HG02588 (cell line): ENCODE data around the gene ZNF618.

ENCODE experiments used
- ATAC-seq: cut with Tn5 transposase; IDR thresholded peaks from one replicate; pipeline ENCODE4 v1.9.1; 2021; ENCODE audit warnings: mild to moderate bottlenecking, moderate library complexity; ENCODE audit not compliant: unreplicated experiment

ZNF618 gene

GRCh38 chr9:113932906-113933584 lies 56.9 kb downstream of the ZNF618 start:
- ATAC-seq: no peak

DNA sequence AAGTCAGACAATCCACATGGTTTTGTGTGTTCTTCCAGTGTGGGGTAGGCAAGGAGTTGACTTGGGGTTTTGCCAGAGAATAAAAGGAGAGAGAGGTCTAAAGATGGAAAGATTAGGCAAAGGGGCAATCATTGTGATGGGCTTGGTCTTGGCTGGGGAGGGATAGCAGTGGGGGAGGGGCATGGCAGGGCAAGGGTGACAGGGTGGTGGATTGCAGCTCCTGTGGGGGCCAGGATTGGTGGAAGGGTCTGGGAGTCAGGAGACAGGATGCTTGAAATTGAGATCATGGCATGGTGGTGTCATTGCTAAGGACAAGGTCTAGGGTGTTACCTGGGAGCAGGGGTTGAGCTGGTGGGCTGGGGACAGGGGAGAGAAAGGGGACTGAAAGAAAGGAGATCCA lies 57.6 kb downstream of the ZNF618 start:
- ATAC-seq: no peak

- no peak for ATAC-seq
Measured at GRCh38 chr9:113934167-113934828, 58.2 kb downstream of the ZNF618 start.

DNA sequence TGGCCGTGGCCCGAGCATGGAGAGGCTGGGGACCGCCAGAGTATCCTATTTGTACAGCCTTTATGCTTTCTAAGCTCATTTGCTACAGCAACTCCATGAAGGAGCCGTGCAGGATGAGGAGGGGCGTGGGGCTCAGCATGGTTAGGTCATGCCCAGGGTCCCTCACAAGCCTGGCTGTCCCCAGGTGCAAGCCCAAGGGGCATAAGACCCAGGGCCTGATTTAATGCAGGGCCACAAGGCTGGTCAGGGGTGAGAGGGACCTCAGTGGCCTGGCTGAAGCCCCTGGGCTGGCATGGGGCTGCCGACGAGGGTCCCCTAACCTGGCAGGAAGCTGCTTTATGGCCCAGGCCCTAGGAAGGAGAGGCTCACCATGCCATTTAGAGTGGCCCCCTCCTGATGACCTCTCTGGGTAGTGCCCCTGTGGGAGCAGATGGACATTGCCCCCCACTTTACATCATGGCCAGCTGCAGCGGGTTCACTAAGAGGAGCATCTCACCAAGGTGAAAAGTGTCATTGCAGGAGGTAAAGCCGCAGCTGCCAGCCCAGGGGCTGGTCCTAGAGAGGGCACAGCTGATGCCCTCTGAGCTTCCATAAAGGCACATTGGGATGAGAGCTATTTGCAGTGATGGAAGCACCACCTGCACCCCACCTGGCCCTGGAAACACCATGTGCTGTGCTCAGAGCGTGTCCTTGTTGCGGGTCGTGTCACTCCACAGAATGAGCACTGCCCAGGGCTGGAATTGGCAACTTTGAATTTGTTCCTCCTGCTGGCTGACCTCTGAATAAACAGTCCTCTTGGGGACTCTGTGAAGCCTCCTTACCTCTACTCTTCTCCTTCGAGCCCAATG lies 58.9 kb downstream of the ZNF618 start:
- ATAC-seq: no peak

DNA sequence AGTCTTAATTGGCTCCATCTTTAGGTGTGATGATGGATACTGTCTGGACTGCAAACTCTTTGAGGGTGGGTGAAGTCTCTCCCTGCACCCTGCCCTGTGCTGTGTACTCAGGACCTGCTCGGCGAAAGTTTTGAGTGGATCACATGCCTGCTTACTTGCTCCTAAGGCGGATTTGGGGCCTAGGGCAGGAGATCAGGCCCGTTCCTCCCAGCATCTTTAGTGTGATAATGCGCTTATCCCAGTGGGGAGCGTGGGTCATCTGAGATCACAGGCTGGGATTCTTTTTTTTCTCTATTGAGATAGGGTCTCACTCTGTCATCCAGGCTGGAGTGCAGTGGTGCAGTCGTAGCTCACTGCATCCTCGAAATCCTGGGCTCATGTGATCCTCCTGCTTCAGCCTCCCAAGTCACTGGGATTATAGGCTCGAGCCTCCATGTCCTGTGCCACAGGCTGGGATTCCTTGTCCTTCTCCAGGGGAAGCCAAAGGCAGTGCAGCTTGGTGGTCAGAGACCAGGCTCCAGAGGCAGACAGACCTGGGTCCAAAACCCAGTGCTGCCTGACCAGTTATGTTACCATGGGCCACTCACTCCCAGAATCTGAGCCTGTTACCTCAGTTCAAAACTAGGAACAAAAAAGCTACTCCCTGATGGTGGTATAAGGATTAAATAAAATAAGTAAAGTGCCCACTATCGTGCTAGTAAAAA lies 59.7 kb downstream of the ZNF618 start:
- no peak for ATAC-seq

DNA sequence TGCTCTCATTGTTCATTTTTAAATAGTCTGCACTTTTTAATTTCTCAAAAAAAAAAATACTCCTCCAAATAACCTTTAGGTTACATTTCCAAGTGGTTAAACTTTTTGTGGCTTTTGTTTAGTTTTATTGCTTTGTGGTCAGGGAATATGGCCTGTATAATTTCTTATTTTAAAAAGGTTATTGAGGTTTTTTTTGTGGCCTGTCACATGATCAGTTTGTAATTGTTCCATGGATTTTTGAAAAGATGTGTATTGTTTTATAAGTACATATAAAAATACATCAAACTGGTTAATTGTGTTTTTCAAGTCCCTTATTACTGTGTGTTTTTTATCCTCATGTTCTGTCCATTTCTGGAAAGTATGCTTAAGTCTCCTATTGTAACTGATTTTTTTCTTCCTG lies 64.0 kb downstream of the ZNF618 start:
- ATAC-seq: no peak

GRCh38 chr9:113941056-113941455 lies 64.9 kb downstream of the ZNF618 start:
- no peak for ATAC-seq

- no peak for ATAC-seq
Measured at GRCh38 chr9:113941526-113941925, 65.4 kb downstream of the ZNF618 start.

DNA sequence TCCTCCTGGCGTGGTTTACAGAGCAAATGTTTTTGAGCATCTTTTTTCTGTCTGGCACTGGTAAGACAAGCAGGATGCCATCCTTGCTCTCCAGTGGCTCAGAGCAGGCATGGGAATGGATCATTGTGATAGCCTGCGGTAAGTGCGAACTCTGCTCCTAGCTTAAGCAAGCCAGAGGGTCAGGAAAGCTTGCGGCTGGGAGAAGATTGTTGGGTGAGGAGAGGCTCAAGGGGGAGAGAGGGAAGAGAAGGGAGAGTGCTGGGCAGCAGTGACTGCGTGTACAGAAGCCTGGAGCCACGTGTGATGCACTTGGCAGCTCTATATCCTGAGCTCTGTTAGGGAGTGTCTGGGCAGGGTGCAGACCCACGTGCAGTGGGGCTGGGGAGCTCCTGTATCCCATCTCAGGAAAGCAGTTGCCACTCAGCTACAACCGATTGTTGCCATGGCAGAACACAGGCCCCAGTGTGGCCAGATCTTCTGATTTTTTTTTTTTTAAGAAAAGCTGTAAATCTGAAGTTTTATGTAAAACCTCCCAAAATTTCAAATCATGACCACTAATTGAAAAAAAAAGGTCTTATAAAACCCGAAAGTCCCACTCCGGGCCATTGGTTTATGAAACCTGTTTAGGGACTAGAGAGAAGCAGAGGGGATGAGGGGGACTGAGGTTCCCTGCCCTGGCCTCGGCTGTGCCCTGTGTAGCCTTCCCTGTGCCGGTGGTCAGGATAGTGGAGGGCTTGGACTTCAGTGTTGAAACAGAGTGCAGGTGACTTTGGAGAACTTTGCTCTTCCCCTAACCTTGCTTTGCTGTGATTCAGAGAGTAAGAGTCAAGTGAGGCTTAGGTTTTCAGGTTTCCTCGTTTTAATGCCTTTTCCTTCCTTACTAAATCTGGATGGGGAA lies 67.3 kb downstream of the ZNF618 start:
- no peak for ATAC-seq

GRCh38 chr9:113945784-113946183 lies 69.7 kb downstream of the ZNF618 start:
- no peak for ATAC-seq

GRCh38 chr9:113946496-113947115 lies 70.5 kb downstream of the ZNF618 start:
- ATAC-seq: no peak

- ATAC-seq: no peak
Measured at GRCh38 chr9:113947941-113948340, 71.8 kb downstream of the ZNF618 start.

DNA sequence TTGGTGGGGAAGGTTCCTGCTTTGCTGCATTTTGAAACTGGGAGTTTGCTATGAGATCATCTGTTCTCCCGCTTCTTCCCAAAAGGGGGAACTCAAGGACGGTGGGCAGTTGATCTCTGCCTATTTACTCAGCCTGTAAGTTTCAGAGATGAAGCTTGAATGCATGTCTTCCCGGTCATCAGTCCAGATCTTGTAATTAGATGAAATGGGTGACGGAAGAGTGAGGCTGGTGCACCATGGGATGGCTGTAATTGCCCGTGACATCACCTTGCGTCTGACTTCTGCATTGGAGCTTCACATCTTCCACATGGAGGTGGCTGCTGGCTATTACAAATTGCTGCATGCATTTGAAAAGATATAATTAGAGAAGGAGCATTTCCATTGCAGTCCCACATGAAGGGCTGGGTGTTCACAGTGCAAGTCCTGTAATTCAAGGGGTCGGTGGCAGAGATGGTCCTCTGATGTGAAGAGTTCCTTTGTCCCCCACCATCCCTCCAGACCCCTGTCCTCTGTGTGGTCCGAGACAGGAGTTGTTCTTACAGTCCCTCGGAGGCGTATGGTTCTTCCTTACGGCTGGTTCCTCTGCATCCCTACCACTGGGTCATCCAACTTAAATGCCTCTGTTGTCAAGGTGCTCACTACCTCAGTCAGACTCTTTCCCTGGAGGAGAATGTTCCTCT lies 72.9 kb downstream of the ZNF618 start:
- no peak for ATAC-seq

GRCh38 chr9:113949571-113950078 lies 73.5 kb downstream of the ZNF618 start:
- no peak for ATAC-seq

DNA sequence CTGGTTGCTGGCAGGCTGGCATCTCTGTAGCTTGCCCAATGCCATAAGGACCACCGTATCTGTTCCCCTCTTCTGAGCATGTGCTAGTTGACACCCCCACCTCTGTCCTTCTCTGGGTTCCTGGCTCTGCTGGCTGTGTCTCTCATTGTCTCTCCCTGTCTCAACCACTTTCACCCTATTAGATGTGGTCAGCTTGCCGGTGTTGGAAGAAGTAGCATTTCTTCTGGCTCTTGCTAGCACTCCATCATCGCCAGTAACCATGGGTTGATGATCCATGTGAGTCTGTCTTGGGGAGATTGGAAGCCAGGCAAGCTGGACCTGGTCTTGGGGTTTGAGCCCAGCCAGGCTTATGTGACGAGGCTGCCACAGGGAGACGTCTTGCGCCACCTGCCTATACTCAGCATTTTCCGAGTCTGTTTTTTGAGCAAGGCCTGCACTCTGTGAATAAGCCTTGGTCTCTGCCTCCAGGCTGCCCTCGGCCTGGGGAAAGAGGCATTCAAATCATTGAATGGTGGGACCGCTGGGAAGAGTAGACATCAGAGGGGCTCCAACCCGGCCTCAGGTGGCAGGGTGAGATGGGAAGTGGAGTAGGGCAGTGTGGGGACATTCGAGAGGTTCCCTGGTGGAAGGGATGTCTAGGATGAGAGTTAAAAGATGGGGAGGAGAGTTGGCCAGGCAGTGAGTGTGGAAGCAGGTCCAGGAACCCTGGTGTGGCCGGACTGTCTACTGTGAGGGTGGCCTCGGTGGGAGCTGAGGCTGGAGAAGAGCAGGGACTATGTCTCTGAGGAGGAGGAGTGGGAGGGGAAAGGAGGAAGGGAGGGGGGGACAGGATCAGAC lies 74.3 kb downstream of the ZNF618 start:
- no peak for ATAC-seq

DNA sequence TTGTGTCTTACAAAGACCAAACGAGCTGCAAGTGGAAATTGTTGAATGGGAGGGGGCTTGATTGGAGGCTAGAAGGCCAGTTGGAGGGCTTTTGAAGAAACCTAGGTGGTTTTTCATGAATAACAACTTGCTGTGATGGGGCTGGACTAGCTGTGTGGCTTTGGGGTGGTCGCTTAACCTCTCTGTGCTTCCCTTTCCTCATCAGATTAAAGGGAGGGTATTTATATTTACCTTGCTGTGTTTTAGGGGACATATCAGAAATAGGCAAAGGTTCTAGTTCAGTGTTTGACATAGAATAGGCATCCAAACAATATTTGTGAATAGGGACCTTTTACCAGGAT lies 74.9 kb downstream of the ZNF618 start:
- ATAC-seq: no peak

DNA sequence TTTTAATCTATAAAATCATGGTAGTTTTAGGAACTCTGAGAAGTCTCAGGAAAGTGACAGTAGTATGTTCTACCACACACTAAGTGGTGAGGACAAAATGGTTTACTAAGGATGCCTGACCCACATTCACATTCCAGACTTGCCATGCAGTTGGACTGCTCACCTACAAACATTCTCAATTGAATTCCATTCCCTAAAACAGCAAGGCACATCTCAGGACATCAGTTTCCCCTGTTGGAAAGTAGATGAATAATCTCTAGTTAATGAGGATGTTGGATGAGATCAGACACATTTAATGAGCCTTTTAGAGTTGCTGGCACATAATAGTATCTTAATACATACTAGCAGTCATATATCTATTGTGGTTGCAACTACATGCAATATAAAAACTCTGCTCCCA lies 76.6 kb downstream of the ZNF618 start:
- no peak for ATAC-seq

DNA sequence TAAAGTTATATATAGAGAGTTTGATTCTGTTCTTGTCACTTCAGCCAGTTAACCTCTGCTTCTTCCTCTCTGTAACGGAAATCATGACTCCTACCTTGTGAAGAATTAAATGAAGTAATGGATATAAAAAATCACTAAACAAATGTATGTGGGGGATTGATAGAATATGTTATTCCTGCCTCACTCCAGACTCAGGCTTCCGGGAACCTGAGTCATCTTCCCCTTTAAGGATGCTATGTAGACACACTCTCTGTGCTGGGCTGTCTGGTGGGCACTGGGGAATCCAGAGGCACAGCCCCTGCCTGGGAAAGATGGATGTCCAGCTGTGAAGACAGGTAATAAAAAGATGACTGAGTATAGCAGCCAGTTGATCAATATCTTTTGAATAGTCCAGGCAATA lies 77.4 kb downstream of the ZNF618 start:
- no peak for ATAC-seq
